ENCODE measurements around the gene HEXIM1.

- TF ChIP-seq TAF1 (IDR thresholded peaks at IDR 0.05; ENCODE audit: low read depth), result no peak
- no peak for TF ChIP-seq CEBPB (IDR thresholded peaks at IDR 0.05)
- TF ChIP-seq MAX (IDR thresholded peaks at IDR 0.05), result no peak
- TF ChIP-seq TEAD4 (IDR thresholded peaks at IDR 0.05), result no peak
- TF ChIP-seq EP300 (IDR thresholded peaks at IDR 0.05; ENCODE audit: borderline replicate concordance), result no peak
Measured at GRCh38 chr17:45120558-45120957, 27.7 kb upstream of the HEXIM1 start.

Data from Ishikawa (cell line).